Measurements from ENCODE around the gene LMO2.

LMO2 gene

DNA sequence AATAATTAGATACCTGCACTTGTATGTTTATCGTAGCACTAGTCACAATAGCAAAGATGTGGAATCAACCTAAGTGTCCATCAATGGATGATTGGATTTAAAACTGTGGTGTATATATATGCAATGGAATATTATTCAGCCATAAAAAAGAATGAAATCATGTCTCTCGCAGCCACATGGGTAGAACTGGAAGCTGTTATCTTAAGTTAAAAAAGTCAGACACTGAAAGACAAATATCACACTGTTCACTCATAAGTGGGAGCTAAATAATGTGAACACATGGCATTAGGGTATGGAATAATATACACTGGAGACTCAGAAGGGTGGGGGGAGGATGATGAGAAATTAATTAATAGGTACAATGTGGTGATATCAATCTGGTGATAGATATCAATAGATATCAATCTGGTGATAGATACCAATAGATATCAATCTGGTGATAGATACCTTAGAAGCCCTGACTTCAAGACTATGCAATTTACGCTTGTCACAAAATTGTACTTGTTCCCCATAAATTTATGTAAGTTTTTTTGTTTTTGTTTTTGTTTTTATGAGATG, 2.0 kb downstream of the LMO2 start:
- no peak overlapping the region for H3K4me3 ChIP-seq (ENCODE audit: low read depth, low read length)
- TF ChIP-seq, protein P1, sequence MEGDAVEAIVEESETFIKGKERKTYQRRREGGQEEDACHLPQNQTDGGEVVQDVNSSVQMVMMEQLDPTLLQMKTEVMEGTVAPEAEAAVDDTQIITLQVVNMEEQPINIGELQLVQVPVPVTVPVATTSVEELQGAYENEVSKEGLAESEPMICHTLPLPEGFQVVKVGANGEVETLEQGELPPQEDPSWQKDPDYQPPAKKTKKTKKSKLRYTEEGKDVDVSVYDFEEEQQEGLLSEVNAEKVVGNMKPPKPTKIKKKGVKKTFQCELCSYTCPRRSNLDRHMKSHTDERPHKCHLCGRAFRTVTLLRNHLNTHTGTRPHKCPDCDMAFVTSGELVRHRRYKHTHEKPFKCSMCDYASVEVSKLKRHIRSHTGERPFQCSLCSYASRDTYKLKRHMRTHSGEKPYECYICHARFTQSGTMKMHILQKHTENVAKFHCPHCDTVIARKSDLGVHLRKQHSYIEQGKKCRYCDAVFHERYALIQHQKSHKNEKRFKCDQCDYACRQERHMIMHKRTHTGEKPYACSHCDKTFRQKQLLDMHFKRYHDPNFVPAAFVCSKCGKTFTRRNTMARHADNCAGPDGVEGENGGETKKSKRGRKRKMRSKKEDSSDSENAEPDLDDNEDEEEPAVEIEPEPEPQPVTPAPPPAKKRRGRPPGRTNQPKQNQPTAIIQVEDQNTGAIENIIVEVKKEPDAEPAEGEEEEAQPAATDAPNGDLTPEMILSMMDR (IDR thresholded peaks at IDR 0.05; ENCODE audit: control insufficient read depth, extremely low read depth, insufficient read depth): no peak
- DNase-seq (ENCODE audit: low read depth): no peak

DNA sequence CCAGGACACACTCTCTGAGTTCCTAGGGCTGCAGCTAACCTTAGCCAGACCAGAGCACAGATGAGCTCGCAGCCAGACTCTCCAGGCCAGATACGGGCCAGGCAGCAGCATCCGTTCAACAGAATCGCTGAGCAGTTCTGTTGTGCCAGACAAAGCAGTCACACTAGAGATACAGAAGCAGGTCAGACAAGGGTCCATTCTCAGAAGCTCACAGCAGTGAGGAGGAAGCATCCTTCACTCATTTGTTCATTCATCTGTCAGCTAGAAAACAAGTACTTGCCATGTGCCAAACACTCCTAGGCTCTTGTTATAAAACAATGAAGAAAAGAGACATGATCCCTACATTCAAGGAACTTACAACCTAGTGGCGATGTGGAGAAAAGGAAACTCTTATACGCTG, 2.6 kb downstream of the LMO2 start:
- H3K4me3 ChIP-seq (ENCODE audit: low read depth, low read length): no peak overlapping the region
- DNase-seq (ENCODE audit: low read depth): no peak
- TF ChIP-seq, protein P1 (IDR thresholded peaks at IDR 0.05; ENCODE audit: control insufficient read depth, extremely low read depth, insufficient read depth): no peak

DNA sequence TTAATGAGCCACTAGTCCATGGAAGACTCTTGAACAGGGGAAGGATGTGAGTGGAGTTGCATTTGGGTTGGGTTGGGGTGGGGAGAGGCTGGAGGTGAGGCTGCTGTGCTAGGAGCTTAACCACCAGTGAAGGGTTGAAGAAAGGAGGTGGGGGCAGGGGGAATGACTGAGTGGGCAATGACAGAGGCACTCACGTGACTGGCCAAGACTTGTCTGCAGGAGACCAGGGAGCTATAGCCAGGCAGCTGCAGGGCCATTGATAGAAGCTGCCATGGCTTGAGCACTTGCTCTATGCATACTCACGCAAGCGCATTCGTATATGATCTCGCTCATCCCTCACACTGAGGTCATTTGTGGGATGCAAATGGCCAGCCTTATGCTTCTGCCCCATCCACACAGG, 4.0 kb downstream of the LMO2 start:
- no peak for DNase-seq (ENCODE audit: low read depth)
- H3K4me3 ChIP-seq (ENCODE audit: low read depth, low read length): no peak overlapping the region
- TF ChIP-seq, protein P1 (IDR thresholded peaks at IDR 0.05; ENCODE audit: control insufficient read depth, extremely low read depth, insufficient read depth): no peak

DNA sequence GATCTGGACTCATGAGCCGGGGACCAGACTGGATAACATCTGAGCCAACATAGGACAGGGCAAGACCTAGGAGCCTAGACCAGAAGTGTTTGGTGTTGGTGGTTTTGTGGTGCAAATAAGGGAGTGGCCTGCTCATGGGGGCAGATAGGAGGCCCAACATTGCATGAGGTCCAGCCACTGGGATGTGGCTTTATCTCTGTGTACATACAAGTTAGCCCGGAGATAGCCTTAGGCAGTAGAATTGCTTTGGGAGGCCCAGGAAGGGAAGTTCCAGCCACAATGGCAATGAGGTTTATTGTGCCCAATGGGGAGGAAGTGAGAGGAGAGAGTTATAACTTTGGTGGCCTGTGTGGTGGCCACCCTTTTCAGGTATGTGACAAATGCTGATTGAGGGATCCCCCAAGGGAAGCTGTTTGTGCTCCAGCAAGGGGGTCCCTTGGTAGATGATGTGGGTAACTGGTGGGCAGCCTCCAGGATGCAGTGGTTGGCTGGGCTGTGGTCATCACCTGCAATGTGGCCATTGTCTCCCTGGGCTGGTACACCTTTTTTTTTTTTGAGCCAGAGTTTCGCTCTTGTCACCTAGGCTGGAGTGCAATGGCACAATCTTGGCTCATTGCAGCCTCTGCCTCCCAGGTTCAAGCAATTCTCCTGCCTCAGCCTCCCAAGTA, 6.4 kb downstream of the LMO2 start:
- no peak overlapping the region for H3K4me3 ChIP-seq (ENCODE audit: low read depth, low read length)
- no peak for DNase-seq (ENCODE audit: low read depth)
- TF ChIP-seq, protein P1 (IDR thresholded peaks at IDR 0.05; ENCODE audit: control insufficient read depth, extremely low read depth, insufficient read depth): no peak

DNA sequence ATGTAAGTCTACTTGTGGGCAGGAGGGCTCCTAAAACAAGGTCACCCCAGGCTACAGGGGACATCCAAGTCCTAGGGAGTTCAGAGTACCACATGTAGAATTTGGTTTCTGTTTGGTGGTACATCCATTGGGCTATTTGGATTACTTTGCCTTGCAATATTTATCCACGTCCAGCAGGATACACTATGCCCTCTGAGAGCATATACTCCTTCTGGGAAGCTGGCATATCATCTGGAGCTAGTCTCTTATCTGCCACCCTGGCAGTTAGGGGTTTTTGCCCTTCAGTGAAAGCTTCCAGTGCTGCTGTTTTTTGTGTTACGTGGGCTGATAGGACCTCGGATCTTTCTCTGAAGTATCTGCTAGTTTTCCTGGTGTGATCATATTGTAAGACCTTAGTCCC, 7.3 kb downstream of the LMO2 start:
- no peak overlapping the region for H3K4me3 ChIP-seq (ENCODE audit: low read depth, low read length)
- TF ChIP-seq, protein P1 (IDR thresholded peaks at IDR 0.05; ENCODE audit: control insufficient read depth, extremely low read depth, insufficient read depth): no peak
- DNase-seq (ENCODE audit: low read depth): no peak

DNA sequence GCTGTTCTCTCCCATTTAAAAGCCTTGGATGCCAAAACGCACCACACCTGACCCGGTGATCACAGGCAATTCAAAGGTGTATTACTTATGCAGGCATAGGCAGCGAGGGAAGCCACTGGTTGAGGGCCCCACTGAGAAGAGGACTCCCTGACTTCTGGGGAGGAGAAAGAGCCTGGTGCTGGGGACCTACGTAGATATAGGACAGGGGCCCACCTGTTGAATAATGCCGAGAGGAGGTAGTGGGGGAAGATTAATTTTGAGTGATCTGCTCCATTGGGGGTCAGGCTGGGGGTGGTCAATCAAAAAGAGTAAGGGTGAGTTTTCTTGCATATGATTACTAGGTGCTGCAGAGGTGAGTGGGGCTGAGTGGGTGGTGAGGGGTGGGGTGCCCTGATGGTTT, 7.8 kb downstream of the LMO2 start:
- H3K4me3 ChIP-seq (ENCODE audit: low read depth, low read length): no peak overlapping the region
- TF ChIP-seq, protein P1 (IDR thresholded peaks at IDR 0.05; ENCODE audit: control insufficient read depth, extremely low read depth, insufficient read depth): no peak
- DNase-seq (ENCODE audit: low read depth): no peak

All from LNCaP clone FGC (cell line).